H1 (cell line): ENCODE results near the gene RBMS2. TPM values are rescaled to one million over a fixed set of nuclear protein-coding genes. Genes with fewer than 3 reads are reported as not detected.
A peak's percentile ranks its signal among the peaks of the same experiment; 100 is the strongest.

Experiments used
- CTCF ChIA-PET: fragments of 300-600 bp; sonication (Branson Sonifier 250); formaldehyde crosslinking; loops from one replicate; lab custom pipeline; 2021; ENCODE audit not compliant: partially characterized antibody; lab: Charles Lee
- POLR2A ChIA-PET: fragments of 300-600 bp; sonication (Branson Sonifier 250); formaldehyde crosslinking; loops from one replicate; lab custom pipeline; 2021; ENCODE audit warnings: inconsistent platforms; ENCODE audit not compliant: partially characterized antibody; lab: Charles Lee
- DNase-seq, 2 experiments: peaks; one replicate each; pipeline versions ENCODE4 v3.0.0 to v3.0.0-alpha.2; 2010 to 2022; ENCODE audit warnings: low spot score in 2 of 2, low read depth in 1 of 2, mixed read lengths in 1 of 2
- FAIRE-seq: peaks from 2 replicates; lab custom pipeline; 2011; peaks lifted over from hg19 to GRCh38; lab: Jason Lieb, UNC
- H2AFZ ChIP-seq: 2 replicates; pipeline ENCODE4 v1.8.1; 2012; ENCODE audit warnings: low read length, inconsistent platforms
- H2AK5ac ChIP-seq: 2 replicates; pipeline ENCODE4 v1.6.1; 2013; ENCODE audit warnings: low read depth, low read length
- H2BK120ac ChIP-seq: replicated peaks from 2 replicates; pipeline ENCODE3; 2013; ENCODE audit warnings: low read depth, low read length, inconsistent platforms
- H2BK12ac ChIP-seq: 2 replicates; pipeline ENCODE4 v1.6.1; 2013; ENCODE audit warnings: low read depth, low read length
- H2BK15ac ChIP-seq: 2 replicates; pipeline ENCODE4 v1.6.1; 2013; ENCODE audit warnings: low read length
- H2BK20ac ChIP-seq: 2 replicates; pipeline ENCODE4 v1.6.1; 2013; ENCODE audit warnings: low read length
- H2BK5ac ChIP-seq: 2 replicates; pipeline ENCODE4 v1.6.1; 2013; ENCODE audit warnings: low read depth, low read length
- H3K14ac ChIP-seq: 2 replicates; pipeline ENCODE4 v1.6.1; 2013; ENCODE audit warnings: inconsistent platforms; ENCODE audit not compliant: insufficient read length
- H3K18ac ChIP-seq: 2 replicates; pipeline ENCODE4 v1.6.1; 2013; ENCODE audit warnings: low read length; ENCODE audit errors: extremely low read depth
- H3K23ac ChIP-seq: 2 replicates; pipeline ENCODE4 v1.6.1; 2013; ENCODE audit warnings: inconsistent platforms; ENCODE audit not compliant: insufficient read length
- H3K23me2 ChIP-seq: 2 replicates; pipeline ENCODE4 v1.6.1; 2013; ENCODE audit warnings: low read depth, low read length
- H3K27ac ChIP-seq: 2 replicates; pipeline ENCODE4 v1.6.1; 2011; ENCODE audit warnings: low read depth, low read length, inconsistent platforms
- H3K27me3 ChIP-seq, 4 experiments: replicated peaks in 1 of 4; 1 replicate in 1 of 4; 2 replicates in 3 of 4; pipeline versions ENCODE4 v1.6.1 to v1.8.1; 2011 to 2013; ENCODE audit warnings: low read length in 3 of 4, mild to moderate bottlenecking in 3 of 4, inconsistent platforms in 2 of 4, mixed read lengths in 2 of 4, moderate library complexity in 1 of 4; ENCODE audit not compliant: control insufficient read depth in 3 of 4, insufficient read depth in 3 of 4; ENCODE audit errors: extremely low read depth in 1 of 4
- H3K36me3 ChIP-seq, 4 experiments: 2 replicates each; pipeline versions ENCODE4 v1.6.1 to v1.8.1; 2011 to 2013; ENCODE audit warnings: mild to moderate bottlenecking in 4 of 4, low read length in 3 of 4, moderate library complexity in 2 of 4, control low read depth in 1 of 4, inconsistent platforms in 1 of 4; ENCODE audit not compliant: insufficient read depth in 4 of 4, control insufficient read depth in 2 of 4
- H3K4ac ChIP-seq: replicated peaks from 2 replicates; pipeline ENCODE3; 2013; ENCODE audit warnings: low read length, low read depth, mixed read lengths, inconsistent platforms; ENCODE audit not compliant: insufficient read length
- H3K4me1 ChIP-seq, 4 experiments: replicated peaks in 1 of 4; 1 replicate in 1 of 4; 2 replicates in 3 of 4; pipeline versions ENCODE4 v1.6.1 to v1.8.1; 2011 to 2013; ENCODE audit warnings: low read length in 3 of 4, inconsistent platforms in 2 of 4, mixed read lengths in 1 of 4; ENCODE audit not compliant: insufficient read depth in 4 of 4, control insufficient read depth in 3 of 4
- H3K4me2 ChIP-seq, 2 experiments: 2 replicates each; pipeline versions ENCODE4 v1.6.1 to v1.8.1; 2011 to 2013; ENCODE audit warnings: low read depth in 2 of 2, low read length in 2 of 2, control low read depth in 1 of 2, inconsistent platforms in 1 of 2, mild to moderate bottlenecking in 1 of 2; ENCODE audit not compliant: insufficient read depth in 1 of 2
- H3K4me3 ChIP-seq, 4 experiments: fragments of 200-600, 300-600 bp in 1 of 4; sonication (generic), shearing (Covaris generic), sonication (Bioruptor Twin) in 1 of 4; 2 replicates each; pipeline versions ENCODE4 v1.5.1 to v1.8.1; 2011 to 2016; ENCODE audit warnings: low read length in 4 of 4, low read depth in 3 of 4, control low read depth in 2 of 4, inconsistent platforms in 2 of 4, mild to moderate bottlenecking in 2 of 4, mixed read lengths in 1 of 4, moderate library complexity in 1 of 4; ENCODE audit not compliant: insufficient read depth in 2 of 4; ENCODE audit errors: extremely low read depth in 1 of 4
- H3K56ac ChIP-seq: replicated peaks from 2 replicates; pipeline ENCODE3; 2013; ENCODE audit warnings: low read depth, mild to moderate bottlenecking, mixed read lengths, low read length, inconsistent platforms; ENCODE audit not compliant: insufficient read length
- H3K79me1 ChIP-seq: 2 replicates; pipeline ENCODE4 v1.6.1; 2013; ENCODE audit warnings: low read depth, low read length, control low read depth
- H3K79me2 ChIP-seq, 2 experiments: 2 replicates each; pipeline versions ENCODE4 v1.6.1 to v1.8.1; 2012 to 2013; ENCODE audit warnings: low read length in 2 of 2, mild to moderate bottlenecking in 2 of 2, inconsistent platforms in 1 of 2; ENCODE audit not compliant: insufficient read depth in 2 of 2, control insufficient read depth in 1 of 2
- H3K9ac ChIP-seq, 4 experiments: replicated peaks in 1 of 4; 1 replicate in 1 of 4; 2 replicates in 3 of 4; pipeline versions ENCODE4 v1.6.1 to v1.8.1; 2011 to 2013; ENCODE audit warnings: low read depth in 3 of 4, low read length in 3 of 4, control low read depth in 2 of 4, mild to moderate bottlenecking in 2 of 4, moderate library complexity in 2 of 4, inconsistent platforms in 1 of 4; ENCODE audit errors: extremely low read depth in 1 of 4
- H3K9me3 ChIP-seq, 2 experiments: 2 replicates each; pipeline versions ENCODE4 v1.6.1 to v1.8.1; 2012 to 2013; ENCODE audit warnings: mild to moderate bottlenecking in 2 of 2, moderate library complexity in 2 of 2, control low read depth in 1 of 2, inconsistent platforms in 1 of 2, low read depth in 1 of 2, low read length in 1 of 2, mixed read lengths in 1 of 2; ENCODE audit not compliant: insufficient read depth in 2 of 2
- H4K20me1 ChIP-seq, 2 experiments: replicated peaks in 1 of 2; 2 replicates each; pipeline versions ENCODE3 to v1.8.1; 2011 to 2013; ENCODE audit warnings: inconsistent platforms in 2 of 2, low read length in 2 of 2, mild to moderate bottlenecking in 1 of 2; ENCODE audit not compliant: insufficient read depth in 2 of 2, control insufficient read depth in 1 of 2
- H4K5ac ChIP-seq: 2 replicates; pipeline ENCODE4 v1.6.1; 2013; ENCODE audit warnings: low read length, low read depth, mixed read lengths, inconsistent platforms; ENCODE audit not compliant: insufficient read length
- H4K8ac ChIP-seq: 2 replicates; pipeline ENCODE4 v1.8.0; 2013; ENCODE audit warnings: mild to moderate bottlenecking, moderate library complexity, low read length, inconsistent platforms; ENCODE audit not compliant: insufficient read depth; ENCODE audit errors: extremely low read depth
- H4K91ac ChIP-seq: replicated peaks from 2 replicates; pipeline ENCODE3; 2013; ENCODE audit warnings: low read length, mixed read lengths, inconsistent platforms; ENCODE audit not compliant: insufficient read length
- ATF2 ChIP-seq: IDR thresholded peaks from 2 replicates; pipeline ENCODE4 v1.6.1; 2012; ENCODE audit warnings: low read length, inconsistent platforms
- RAD21 ChIP-seq, 2 experiments: IDR thresholded peaks in 1 of 2; conservative IDR thresholded peaks in 1 of 2; 2 replicates each; pipeline ENCODE4 v1.6.1; 2011; ENCODE audit warnings: low read depth in 2 of 2, low read length in 2 of 2, improper control_type of control experiment in 1 of 2, inconsistent platforms in 1 of 2, mild to moderate bottlenecking in 1 of 2, moderate library complexity in 1 of 2
- WGBS, 2 experiments: shearing (Covaris generic) in 1 of 2; methylation state at CpG; one replicate each; pipeline versions ENCODE4 v1.1.6 to v1.1.7; 2013 to 2015; ENCODE audit warnings: low lambda C conversion rate in 2 of 2, mixed read lengths in 2 of 2, inconsistent platforms in 1 of 2, low coverage in 1 of 2, missing lambda C conversion rate in 1 of 2; ENCODE audit not compliant: insufficient replicate concordance in 2 of 2, insufficient coverage in 1 of 2, insufficient read length in 1 of 2; ENCODE audit errors: extremely low coverage in 1 of 2, missing lambda C conversion rate in 1 of 2; 5-methylcytosine and 5-hydroxymethylcytosine counted together
- polyA plus RNA-seq, 7 experiments: library from polyadenylated mRNA; depleted of rRNA in 3 of 7; stranded (reverse) in 5 of 7; unstranded in 2 of 7; fragments of >200 nt in 5 of 7; fragments of 200-250 nt in 2 of 7; gene quantifications; 1 replicate in 5 of 7; 2 replicates in 1 of 7; 4 replicates in 1 of 7; pipeline versions ENCODE4 v1.2.1 to v1.2.3, GENCODE V29; 2011 to 2013; ENCODE audit warnings: missing spikeins in 2 of 7, mixed read lengths in 2 of 7
- total RNA-seq: library from RNA; stranded (reverse); fragmentation: NEBNext Ultra II Directional; extraction: Animal tissue kit (Norgen Biotek cat#: 25700); gene quantifications from 2 replicates; pipeline ENCODE4 v1.2.1, GENCODE V29; 2021
- TF ChIP-seq, protein P1 (sequence below), 3 experiments: IDR thresholded peaks; 1 replicate in 2 of 3; 2 replicates in 1 of 3; pipeline versions ENCODE4 v1.5.1 to v1.6.1; 2011; ENCODE audit warnings: low read length in 3 of 3, mild to moderate bottlenecking in 3 of 3, inconsistent platforms in 2 of 3, low read depth in 1 of 3, moderate library complexity in 1 of 3; ENCODE audit not compliant: insufficient read depth in 1 of 3; ENCODE audit errors: control extremely low read depth in 1 of 3

The RBMS2 gene
- total and polyA plus RNA-seq, 2 of the 8 experiments (the other 6 are each of a cell fraction or from before 2014, with no cell fraction given): 9.6 to 31.3 TPM

DNA sequence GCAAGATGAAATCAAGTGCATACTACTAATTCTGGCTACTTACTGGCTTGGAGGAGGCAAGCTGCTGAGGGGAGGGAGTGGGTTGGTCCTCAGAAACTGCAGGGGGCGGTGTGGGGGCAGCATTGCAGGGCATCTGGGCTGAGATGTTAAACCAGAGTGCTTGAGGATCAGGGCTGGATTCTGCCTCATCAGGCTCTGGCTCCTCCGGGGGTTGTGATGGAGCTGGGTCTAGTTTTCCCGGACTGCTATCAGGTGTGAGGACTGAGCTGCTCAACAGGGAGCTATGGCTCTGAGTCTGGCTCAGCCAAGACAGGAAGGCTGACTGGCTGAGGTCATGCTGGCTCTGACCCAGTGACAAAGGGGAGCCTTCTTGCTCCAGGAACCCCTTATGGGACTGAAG, 79.9 kb downstream of the RBMS2 start:
- Histone ChIP-seq H4K5ac (no peak overlapping the region), H3K79me2 (no peaks in the 10 kb centered on the region), H3K36me3 (peaks cover 54 to 92% (median 78%) of the 10 kb centered on the region in 4 experiments), H4K91ac (no peak overlapping the region), H3K4ac (no peak overlapping the region), H4K20me1 (peaks cover 0 to 3% of the 10 kb centered on the region in 2 experiments), H3K56ac (no peak overlapping the region)
- DNase-seq: no peak
- TF ChIP-seq RAD21 (IDR thresholded peaks at IDR 0.05 in 1 of 2, conservative IDR thresholded peaks at IDR 0.05 in 1 of 2; ENCODE audit: low read depth in 2 of 2, low read length in 2 of 2) (peak; percentile 13; a peak in 2 of 4 replicates), ATF2 (no peak)
- TF ChIP-seq, protein P1, sequence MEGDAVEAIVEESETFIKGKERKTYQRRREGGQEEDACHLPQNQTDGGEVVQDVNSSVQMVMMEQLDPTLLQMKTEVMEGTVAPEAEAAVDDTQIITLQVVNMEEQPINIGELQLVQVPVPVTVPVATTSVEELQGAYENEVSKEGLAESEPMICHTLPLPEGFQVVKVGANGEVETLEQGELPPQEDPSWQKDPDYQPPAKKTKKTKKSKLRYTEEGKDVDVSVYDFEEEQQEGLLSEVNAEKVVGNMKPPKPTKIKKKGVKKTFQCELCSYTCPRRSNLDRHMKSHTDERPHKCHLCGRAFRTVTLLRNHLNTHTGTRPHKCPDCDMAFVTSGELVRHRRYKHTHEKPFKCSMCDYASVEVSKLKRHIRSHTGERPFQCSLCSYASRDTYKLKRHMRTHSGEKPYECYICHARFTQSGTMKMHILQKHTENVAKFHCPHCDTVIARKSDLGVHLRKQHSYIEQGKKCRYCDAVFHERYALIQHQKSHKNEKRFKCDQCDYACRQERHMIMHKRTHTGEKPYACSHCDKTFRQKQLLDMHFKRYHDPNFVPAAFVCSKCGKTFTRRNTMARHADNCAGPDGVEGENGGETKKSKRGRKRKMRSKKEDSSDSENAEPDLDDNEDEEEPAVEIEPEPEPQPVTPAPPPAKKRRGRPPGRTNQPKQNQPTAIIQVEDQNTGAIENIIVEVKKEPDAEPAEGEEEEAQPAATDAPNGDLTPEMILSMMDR (IDR thresholded peaks at IDR 0.05; ENCODE audit: control extremely low read depth in 1 of 3, insufficient read depth in 1 of 3, low read depth in 1 of 3, low read length in 3 of 3): peak; percentile 10 to 49 (median 34); a peak in 2 of 4 replicates
- TF ChIP-seq, all 59 proteins: peak for 2
- Histone ChIP-seq H3K9me3 (no peaks in the 10 kb centered on the region), H3K14ac (no peak overlapping the region), H2BK15ac (no peak overlapping the region), H3K4me1 (peaks cover 0 to 6% (median 2%) of the 10 kb centered on the region in 4 experiments; a peak in 2 of 7 replicates), H2AFZ (no peak overlapping the region), H4K8ac (no peak overlapping the region), H3K79me1 (no peaks in the 10 kb centered on the region), H3K27ac (no peak overlapping the region), H3K4me3 (no peak overlapping the region), H3K18ac (no peak overlapping the region), H3K4me2 (no peak overlapping the region), H3K27me3 (no peaks in the 10 kb centered on the region), H2BK20ac (no peak overlapping the region), H3K23ac (no peak overlapping the region), H2BK5ac (no peak overlapping the region), H2BK12ac (no peak overlapping the region), H3K23me2 (no peaks in the 10 kb centered on the region), H2AK5ac (no peak overlapping the region), H3K9ac (no peak overlapping the region), H2BK120ac (no peak overlapping the region)
- WGBS, 2 experiments: 81% methylated on average over 3 of the region's 3 CpGs; no CpG with 5 or more reads in 1 of the 2 experiments
- POLR2A ChIA-PET: interaction anchor here (0.9 to 1.7 kb wide), 5 partner anchors 9 to 86 kb away, joined by 3 to 5 read pairs (median 5); partner anchors contain the start of genes ATP5F1B, BAZ2A and PTGES3
- no peak for FAIRE-seq
- CTCF ChIA-PET: interaction anchor here (0.7 to 5.0 kb wide), 15 partner anchors 8 to 87 kb away, joined by 3 to 29 read pairs (median 7); partner anchors contain the start of genes BAZ2A and RBMS2
